Endodermal cell (in vitro differentiated cells): Measurements from ENCODE around the gene STYK1. TPM values are rescaled to one million over a fixed set of nuclear protein-coding genes. Genes with fewer than 3 reads are reported as not detected.

Experiments
- DNase-seq: peaks from one replicate; pipeline ENCODE4 v3.0.0-alpha.2; 2017
- H3K27ac ChIP-seq: 2 replicates; pipeline ENCODE4 v1.5.1; 2013; ENCODE audit warnings: mild to moderate bottlenecking, low read depth, low read length, moderate library complexity
- H3K27me3 ChIP-seq: 2 replicates; pipeline ENCODE4 v1.6.1; 2013; ENCODE audit warnings: mild to moderate bottlenecking, low read length, moderate library complexity; ENCODE audit not compliant: insufficient read depth, control insufficient read depth, poor library complexity, severe bottlenecking
- H3K36me3 ChIP-seq: 2 replicates; pipeline ENCODE4 v1.7.0; 2013; ENCODE audit warnings: mild to moderate bottlenecking, low read length, moderate library complexity; ENCODE audit not compliant: control insufficient read depth, insufficient read depth
- H3K4me1 ChIP-seq: one replicate; pipeline ENCODE4 v1.7.0; 2013; ENCODE audit warnings: low read length; ENCODE audit not compliant: control insufficient read depth, insufficient read depth
- H3K4me3 ChIP-seq: 2 replicates; pipeline ENCODE4 v1.5.1; 2013; ENCODE audit warnings: mild to moderate bottlenecking, low read length, moderate library complexity
- H3K9ac ChIP-seq: 2 replicates; pipeline ENCODE4 v1.6.1; 2013; ENCODE audit warnings: mild to moderate bottlenecking, low read length, moderate library complexity; ENCODE audit not compliant: poor library complexity, severe bottlenecking; ENCODE audit errors: extremely low read depth
- H3K9me3 ChIP-seq: 2 replicates; pipeline ENCODE4 v1.6.1; 2013; ENCODE audit warnings: mild to moderate bottlenecking, low read length, moderate library complexity; ENCODE audit not compliant: control insufficient read depth
- H3K27ac Mint-ChIP-seq: 2 replicates; pipeline ENCODE4 v1.8.0; 2020; ENCODE audit warnings: mixed read lengths
- H3K27me3 Mint-ChIP-seq: 2 replicates; pipeline ENCODE4 v1.8.0; 2021; ENCODE audit warnings: mild to moderate bottlenecking, mixed read lengths; ENCODE audit not compliant: insufficient read depth
- H3K36me3 Mint-ChIP-seq: 2 replicates; pipeline ENCODE4 v1.8.0; 2020; ENCODE audit warnings: low read depth, mixed read lengths
- H3K4me1 Mint-ChIP-seq: 2 replicates; pipeline ENCODE4 v1.8.0; 2020; ENCODE audit warnings: mixed read lengths
- H3K4me3 Mint-ChIP-seq: 2 replicates; pipeline ENCODE4 v1.8.0; 2020; ENCODE audit warnings: mild to moderate bottlenecking, moderate library complexity, mixed read lengths
- H3K9me3 Mint-ChIP-seq: 2 replicates; pipeline ENCODE4 v1.8.0; 2020; ENCODE audit warnings: mild to moderate bottlenecking, mixed read lengths
- CTCF ChIP-seq: fragments of 200-600 bp; sonication (generic); conservative IDR thresholded peaks from 2 replicates; pipeline ENCODE4 v1.5.0; 2021; ENCODE audit warnings: antibody characterized with exemption, mild to moderate bottlenecking
- WGBS, 2 experiments: methylation state at CpG; one replicate each; pipeline versions ENCODE4 v1.1.5 to v1.1.7; 2013; ENCODE audit warnings: missing lambda C conversion rate in 2 of 2, mixed read lengths in 1 of 2; ENCODE audit not compliant: insufficient coverage in 1 of 2, insufficient read length in 1 of 2; 5-methylcytosine and 5-hydroxymethylcytosine counted together
- total RNA-seq, 2 donors: library from RNA; stranded (reverse); fragmentation: NEBNext Ultra II Directional in 1 of 2; extraction: Animal tissue kit (Norgen Biotek cat#: 25700) in 1 of 2; gene quantifications; 2 replicates in 1 of 2; 3 replicates in 1 of 2; pipeline ENCODE4 v1.2.1, GENCODE V29; 2021

Gene STYK1
- total RNA-seq, 2 donors from 2014 or later: 3.3 to 4.5 TPM

- Mint-ChIP-seq H3K9me3 (no peaks in the 10 kb centered on the region), H3K4me3 (no peak overlapping the region), H3K36me3 (no peaks in the 10 kb centered on the region), H3K27me3 (no peaks in the 10 kb centered on the region), H3K4me1 (peaks cover 17% of the 10 kb centered on the region), H3K27ac (no peak overlapping the region)
- H3K9ac ChIP-seq: no peak overlapping the region
- no peaks in the 10 kb centered on the region for H3K9me3 ChIP-seq
- TF ChIP-seq CTCF: no peak
- no peak for DNase-seq
- H3K4me1 ChIP-seq: peaks cover 3% of the 10 kb centered on the region
- 98 to 100% methylated on average over 2 to 3 of the region's 3 CpGs for WGBS, 2 experiments
- H3K27ac ChIP-seq: no peak overlapping the region
- H3K27me3 ChIP-seq: no peaks in the 10 kb centered on the region
- H3K4me3 ChIP-seq: no peak overlapping the region
- no peaks in the 10 kb centered on the region for H3K36me3 ChIP-seq
Observed at GRCh38 chr12:10636124-10636523, 37.7 kb downstream of the STYK1 start.

- Histone ChIP-seq H3K4me1 (no peaks in the 10 kb centered on the region), H3K27ac (no peak overlapping the region), H3K27me3 (no peaks in the 10 kb centered on the region), H3K9ac (no peak overlapping the region), H3K9me3 (no peaks in the 10 kb centered on the region), H3K4me3 (no peak overlapping the region), H3K36me3 (no peaks in the 10 kb centered on the region)
- Mint-ChIP-seq H3K4me3 (no peak overlapping the region), H3K27me3 (no peaks in the 10 kb centered on the region), H3K9me3 (no peaks in the 10 kb centered on the region), H3K36me3 (no peaks in the 10 kb centered on the region), H3K27ac (no peak overlapping the region), H3K4me1 (peaks cover 14% of the 10 kb centered on the region)
- no peak for TF ChIP-seq CTCF
- 91 to 100% methylated on average over 1 to 2 of the region's 2 CpGs for WGBS, 2 experiments
- no peak for DNase-seq
Observed at GRCh38 chr12:10635306-10635705, 38.5 kb downstream of the STYK1 start.

GRCh38 chr12:10634427-10634826, 39.4 kb downstream of the STYK1 start:
- H3K4me1 Mint-ChIP-seq: peaks cover 12% of the 10 kb centered on the region
- H3K4me3 ChIP-seq: no peak overlapping the region
- 91 to 94% methylated on average over 2 to 5 of the region's 5 CpGs for WGBS, 2 experiments
- H3K4me3 Mint-ChIP-seq: no peak overlapping the region
- H3K27ac ChIP-seq: no peak overlapping the region
- no peaks in the 10 kb centered on the region for H3K9me3 ChIP-seq
- no peak for DNase-seq
- no peak overlapping the region for H3K9ac ChIP-seq
- no peaks in the 10 kb centered on the region for H3K27me3 ChIP-seq
- no peaks in the 10 kb centered on the region for H3K27me3 Mint-ChIP-seq
- H3K36me3 Mint-ChIP-seq: no peaks in the 10 kb centered on the region
- no peaks in the 10 kb centered on the region for H3K36me3 ChIP-seq
- no peaks in the 10 kb centered on the region for H3K4me1 ChIP-seq
- H3K9me3 Mint-ChIP-seq: no peaks in the 10 kb centered on the region
- H3K27ac Mint-ChIP-seq: no peak overlapping the region
- no peak for TF ChIP-seq CTCF
